ENCODE results near the gene GFPT2.

DNA sequence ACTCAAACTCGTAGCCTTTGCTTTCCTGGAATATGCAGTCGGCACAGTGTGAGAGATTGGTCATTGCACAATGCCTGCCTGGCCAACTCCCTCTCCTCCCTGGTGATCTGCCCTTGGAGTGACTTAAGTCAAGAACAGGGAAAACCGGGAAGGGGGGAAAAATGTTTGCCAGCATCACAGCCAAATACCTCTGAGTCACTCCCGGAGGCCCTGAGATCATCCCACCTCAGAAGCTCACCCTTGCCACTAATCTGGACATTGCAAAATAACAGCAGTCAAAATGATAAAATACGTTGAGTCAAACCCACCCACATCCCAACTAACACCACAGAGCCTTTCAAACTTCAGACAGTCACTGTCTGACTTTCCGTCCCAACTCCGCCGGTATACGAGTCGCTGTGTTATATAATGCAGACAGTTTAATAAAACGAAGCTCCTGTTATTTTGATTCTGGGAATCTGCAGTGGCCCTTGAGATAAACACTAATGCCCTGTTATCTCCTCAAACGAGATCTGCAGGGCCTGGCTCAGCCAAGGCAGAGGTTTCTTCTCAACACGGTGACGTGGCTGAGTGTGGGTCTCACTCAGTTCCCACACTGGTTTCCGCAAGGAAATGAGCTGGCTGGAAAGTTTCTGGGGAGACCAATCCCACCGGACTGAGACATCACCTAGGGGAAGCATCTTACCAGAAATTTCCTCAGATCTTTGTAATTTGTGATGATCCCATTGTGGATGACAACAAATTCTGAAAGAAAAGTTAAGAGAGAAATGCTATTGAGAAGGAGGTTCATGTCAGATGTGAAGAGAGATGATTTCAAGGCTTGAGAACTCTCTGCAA, 22.1 kb downstream of the GFPT2 start:
- TF ChIP-seq, protein P1, sequence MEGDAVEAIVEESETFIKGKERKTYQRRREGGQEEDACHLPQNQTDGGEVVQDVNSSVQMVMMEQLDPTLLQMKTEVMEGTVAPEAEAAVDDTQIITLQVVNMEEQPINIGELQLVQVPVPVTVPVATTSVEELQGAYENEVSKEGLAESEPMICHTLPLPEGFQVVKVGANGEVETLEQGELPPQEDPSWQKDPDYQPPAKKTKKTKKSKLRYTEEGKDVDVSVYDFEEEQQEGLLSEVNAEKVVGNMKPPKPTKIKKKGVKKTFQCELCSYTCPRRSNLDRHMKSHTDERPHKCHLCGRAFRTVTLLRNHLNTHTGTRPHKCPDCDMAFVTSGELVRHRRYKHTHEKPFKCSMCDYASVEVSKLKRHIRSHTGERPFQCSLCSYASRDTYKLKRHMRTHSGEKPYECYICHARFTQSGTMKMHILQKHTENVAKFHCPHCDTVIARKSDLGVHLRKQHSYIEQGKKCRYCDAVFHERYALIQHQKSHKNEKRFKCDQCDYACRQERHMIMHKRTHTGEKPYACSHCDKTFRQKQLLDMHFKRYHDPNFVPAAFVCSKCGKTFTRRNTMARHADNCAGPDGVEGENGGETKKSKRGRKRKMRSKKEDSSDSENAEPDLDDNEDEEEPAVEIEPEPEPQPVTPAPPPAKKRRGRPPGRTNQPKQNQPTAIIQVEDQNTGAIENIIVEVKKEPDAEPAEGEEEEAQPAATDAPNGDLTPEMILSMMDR (conservative IDR thresholded peaks at IDR 0.05 in 1 of 2, IDR thresholded peaks at IDR 0.05 in 1 of 2; ENCODE audit: extremely low read depth in 1 of 2, insufficient read depth in 1 of 2, low read depth in 1 of 2, low read length in 2 of 2) = no peak
- no peak for TF ChIP-seq EZH2 (IDR thresholded peaks at IDR 0.05; ENCODE audit: borderline replicate concordance, low read length)
